ENCODE measurements around the gene RAD51D.

RAD51D gene

DNA sequence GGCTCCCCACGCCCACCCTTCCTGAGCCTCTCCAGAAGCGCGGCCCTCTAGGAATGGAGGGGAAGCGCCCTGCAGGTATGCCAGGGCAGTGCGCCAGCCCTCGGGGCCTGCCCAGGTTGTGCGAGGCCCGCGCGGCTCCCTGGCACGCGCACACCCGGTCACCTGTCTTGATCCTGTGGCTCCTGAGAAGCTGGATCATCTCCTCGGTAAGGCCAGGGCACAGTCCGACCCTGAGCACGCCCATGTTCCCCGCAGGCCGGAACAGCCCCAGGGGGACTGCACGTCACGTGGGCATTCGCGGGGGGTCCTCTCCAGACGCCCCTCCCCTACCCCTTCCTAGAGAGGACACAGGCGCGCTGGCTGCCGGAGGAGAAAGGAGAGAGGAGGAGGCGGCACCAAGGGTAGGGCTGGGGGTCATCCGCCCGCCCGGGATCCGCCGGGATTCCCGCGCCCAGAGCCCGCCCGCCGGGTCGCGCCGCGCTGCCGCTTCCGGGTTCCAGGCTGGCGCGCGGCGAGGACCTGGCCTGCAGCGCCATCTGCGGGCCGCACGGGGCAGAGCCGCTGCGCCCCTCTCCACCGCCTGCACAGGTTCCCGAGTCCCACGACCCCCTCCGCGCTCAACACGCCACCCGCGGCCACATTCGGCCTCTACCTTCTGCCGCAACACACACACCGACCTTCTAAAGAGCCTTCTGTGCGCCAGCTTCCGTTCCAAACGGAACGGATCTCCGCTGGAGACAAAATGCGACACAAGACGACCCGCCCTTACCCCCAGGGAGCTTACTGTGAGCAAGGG is at the start of gene RAD51D:
RAD51D (minus strand) TSS at position 491 of the 796 bp plus-strand sequence; CDS start at position 244, 247 bp downstream.
- peak; percentile 97 for TF ChIP-seq CTCF (IDR thresholded peaks at IDR 0.05)
- Histone ChIP-seq H3K27ac (peak within 1 kb of the TSS; percentile 74 to 86), H3K4me3 (peak within 1 kb of the TSS; percentile 83)
- DNase-seq (ENCODE audit: low spot score), result peak; percentile 85

DNA sequence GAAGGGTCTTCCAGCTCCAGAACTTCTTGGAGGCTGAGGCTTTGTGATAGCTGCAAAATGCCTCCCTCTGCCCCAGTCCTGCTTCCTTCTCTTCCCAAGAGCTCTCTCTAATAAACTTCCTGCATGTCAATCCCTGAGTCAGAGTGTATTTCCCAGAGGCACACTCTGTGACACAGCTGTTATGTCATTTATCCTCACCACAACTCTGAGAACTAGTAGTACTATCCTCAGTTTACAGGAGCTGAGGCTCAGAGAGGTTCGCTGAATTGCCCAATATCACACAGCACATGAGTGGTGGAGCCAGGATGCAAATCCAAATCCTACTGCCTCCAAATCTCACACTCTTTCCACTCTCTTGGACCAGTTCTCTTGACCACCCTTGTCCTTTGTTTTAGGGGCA is 48.0 kb upstream of the RAD51D start:
- Histone ChIP-seq H3K4me3 (no peak overlapping the region), H3K27ac (no peak overlapping the region)
- no peak for TF ChIP-seq CTCF (IDR thresholded peaks at IDR 0.05)
- DNase-seq (ENCODE audit: low spot score), result no peak

DNA sequence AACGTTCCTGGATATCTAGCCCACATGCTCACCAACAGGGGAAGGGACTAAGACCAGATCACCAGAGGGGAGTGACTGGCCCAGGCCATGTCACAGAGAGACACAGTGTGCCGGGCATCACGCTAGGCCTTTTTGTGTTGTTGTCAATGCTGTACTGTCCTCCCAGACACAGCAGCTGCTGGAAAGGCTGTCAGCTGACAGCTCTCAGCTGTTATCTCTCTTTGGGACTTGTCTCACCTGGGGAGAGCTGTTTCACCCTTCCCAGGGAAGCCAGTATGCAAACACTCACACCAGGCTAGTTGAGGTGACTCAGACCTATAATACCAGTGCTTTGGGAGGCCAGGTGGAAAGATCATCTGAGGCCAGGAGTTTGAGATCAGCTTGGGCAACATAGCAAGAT is 47.4 kb upstream of the RAD51D start:
- Histone ChIP-seq H3K27ac (no peak overlapping the region), H3K4me3 (no peak overlapping the region)
- DNase-seq (ENCODE audit: low spot score), result no peak
- no peak for TF ChIP-seq CTCF (IDR thresholded peaks at IDR 0.05)

GRCh38 chr17:35166526-35166925 is 46.9 kb upstream of the RAD51D start:
- no peak overlapping the region for H3K27ac ChIP-seq
- no peak overlapping the region for H3K4me3 ChIP-seq
- no peak for DNase-seq (ENCODE audit: low spot score)
- no peak for TF ChIP-seq CTCF (IDR thresholded peaks at IDR 0.05)

DNA sequence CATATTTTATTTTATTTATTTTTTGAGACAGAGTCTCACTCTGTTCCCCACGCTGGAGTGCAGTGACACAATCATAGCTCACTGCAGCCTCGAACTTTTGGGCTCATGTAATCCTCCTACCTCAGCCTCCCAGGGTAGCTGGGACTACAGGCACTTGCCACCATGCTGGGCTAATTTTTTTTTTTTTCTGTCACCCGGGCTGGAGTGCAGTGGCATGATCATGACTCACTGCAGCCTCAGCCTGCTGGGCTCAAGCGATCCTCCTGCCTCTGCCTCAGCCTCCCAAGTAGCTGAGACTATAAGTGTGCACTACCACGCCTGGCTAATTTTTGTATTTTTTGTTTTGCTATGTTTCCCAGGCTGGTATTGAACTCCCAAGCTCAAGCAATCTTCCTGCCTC is 45.1 kb upstream of the RAD51D start:
- no peak overlapping the region for H3K27ac ChIP-seq
- no peak overlapping the region for H3K4me3 ChIP-seq
- DNase-seq (ENCODE audit: low spot score), result no peak
- no peak for TF ChIP-seq CTCF (IDR thresholded peaks at IDR 0.05)

DNA sequence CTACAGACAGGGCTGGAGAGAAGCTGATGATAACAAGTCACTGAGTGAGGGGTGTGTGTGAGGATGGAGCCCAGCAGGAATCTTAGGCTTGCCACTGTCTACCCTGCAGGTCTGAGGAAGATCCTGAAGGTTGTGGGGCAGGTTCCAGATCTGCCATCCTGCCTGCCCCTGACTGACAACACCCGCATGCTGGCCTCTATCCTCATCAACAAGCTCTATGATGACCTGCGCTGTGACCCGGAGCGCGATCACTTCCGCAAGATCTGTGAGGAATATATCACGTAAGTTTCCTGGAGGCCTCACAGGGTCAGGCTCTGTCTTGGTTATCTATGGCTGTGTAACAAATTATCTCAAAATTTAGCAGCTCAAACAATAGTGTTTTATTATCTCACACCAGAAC is 44.2 kb upstream of the RAD51D start:
- no peak for DNase-seq (ENCODE audit: low spot score)
- no peak overlapping the region for H3K4me3 ChIP-seq
- TF ChIP-seq CTCF (IDR thresholded peaks at IDR 0.05), result no peak
- H3K27ac ChIP-seq, result no peak overlapping the region

DNA sequence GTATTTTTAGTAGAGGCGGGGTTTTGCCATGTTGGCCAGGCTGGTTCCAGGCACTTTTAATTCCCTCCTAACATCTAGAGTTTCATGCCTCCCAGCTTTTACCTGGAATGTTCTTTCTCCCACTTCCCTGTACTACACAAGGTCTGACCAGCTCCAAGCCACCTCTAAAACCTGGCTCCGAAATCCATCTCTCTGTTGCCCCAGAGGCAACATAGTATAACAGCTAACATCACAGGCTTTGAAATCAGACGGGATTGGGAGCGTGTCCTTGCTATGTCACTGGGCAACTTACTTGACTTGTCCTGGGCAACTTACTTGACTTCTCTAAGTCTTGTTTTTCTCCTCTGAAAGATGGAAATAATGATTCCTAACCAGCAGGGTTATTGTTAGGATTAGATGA is 43.1 kb upstream of the RAD51D start:
- TF ChIP-seq CTCF (IDR thresholded peaks at IDR 0.05), result no peak
- no peak for DNase-seq (ENCODE audit: low spot score)
- Histone ChIP-seq H3K27ac (no peak overlapping the region), H3K4me3 (no peak overlapping the region)

Data from coronary artery (tissue), 2 donors.